Adrenal gland (tissue), 5 donors: Measurements from ENCODE around the gene ZCCHC4.

Experiments used
- CTCF ChIP-seq, 6 experiments: fragments of 450-650 bp in 4 of 6; fragments of 200-600 bp in 2 of 6; sonication (generic) in 1 of 6; IDR thresholded peaks; 1 replicate in 5 of 6; 2 replicates in 1 of 6; pipeline versions ENCODE4 v1.5.1 to v1.8.0; 2016 to 2021; ENCODE audit warnings: antibody characterized with exemption in 6 of 6, mild to moderate bottlenecking in 2 of 6, moderate library complexity in 1 of 6
- POLR2A ChIP-seq, 2 donors: fragments of 450-650 bp; IDR thresholded peaks; one replicate each; pipeline ENCODE4 v1.6.1; 2017; ENCODE audit warnings: antibody characterized with exemption in 2 of 2, mild to moderate bottlenecking in 2 of 2, moderate library complexity in 1 of 2
- donor health status: DM: no; HTN: no; CAD: no.

GRCh38 chr4:25271866-25272265 is 40.7 kb upstream of the ZCCHC4 start:
- TF ChIP-seq CTCF (IDR thresholded peaks at IDR 0.05): no peak
- no peak for TF ChIP-seq POLR2A (IDR thresholded peaks at IDR 0.05)
